Stomach (tissue), 9 donors: ENCODE results near the gene SUPT3H. TPM values are rescaled to one million over a fixed set of nuclear protein-coding genes. Genes with fewer than 3 reads are reported as not detected.

ENCODE experiments used
- DNase-seq, 2 donors: peaks; one replicate each; pipeline versions ENCODE4 v3.0.0 to v3.0.0-alpha.2; 2013 to 2019
- H3K27ac ChIP-seq, 5 donors: fragments of 200-600 bp in 4 of 5; sonication (generic) in 4 of 5; one replicate each; pipeline ENCODE4 v1.5.1; 2013 to 2019; ENCODE audit warnings: mild to moderate bottlenecking in 1 of 5, moderate library complexity in 1 of 5
- H3K27me3 ChIP-seq, 3 donors: fragments of 200-600 bp; sonication (generic); one replicate each; pipeline ENCODE4 v1.5.1; 2017 to 2019; ENCODE audit warnings: mixed run types in 1 of 3
- H3K36me3 ChIP-seq, 4 donors: fragments of 200-600 bp; sonication (generic); 1 replicate in 3 of 4; 2 replicates in 1 of 4; pipeline ENCODE4 v1.5.1; 2016 to 2019
- H3K4me1 ChIP-seq, 4 donors: fragments of 200-600 bp; sonication (generic); one replicate each; pipeline ENCODE4 v1.5.1; 2016 to 2019
- H3K4me3 ChIP-seq, 4 donors: fragments of 200-600 bp; sonication (generic) in 3 of 4; one replicate each; pipeline ENCODE4 v1.5.1; 2016 to 2019; ENCODE audit warnings: mild to moderate bottlenecking in 1 of 4
- H3K9me3 ChIP-seq, 4 donors: fragments of 200-600 bp; sonication (generic); one replicate each; pipeline ENCODE4 v1.5.1; 2016 to 2019
- CTCF ChIP-seq, 7 experiments: fragments of 450-650 bp in 4 of 7; fragments of 200-600 bp in 3 of 7; sonication (generic) in 3 of 7; IDR thresholded peaks; one replicate each; pipeline ENCODE4 v1.5.1; 2016 to 2019; ENCODE audit warnings: antibody characterized with exemption in 7 of 7, control low read depth in 2 of 7, mild to moderate bottlenecking in 1 of 7
- EP300 ChIP-seq: sonication (generic); formaldehyde crosslinking; IDR thresholded peaks from one replicate; pipeline ENCODE4 v1.6.1; 2017; ENCODE audit warnings: antibody characterized with exemption
- POLR2A ChIP-seq, 4 donors: fragments of 450-650 bp; IDR thresholded peaks; one replicate each; pipeline ENCODE4 v1.6.1; 2016; ENCODE audit warnings: antibody characterized with exemption in 4 of 4, control low read depth in 2 of 4, mild to moderate bottlenecking in 1 of 4, moderate library complexity in 1 of 4
- POLR2AphosphoS5 ChIP-seq, 3 donors: sonication (generic); formaldehyde crosslinking; IDR thresholded peaks; one replicate each; pipeline ENCODE4 v1.6.1; 2016; ENCODE audit warnings: antibody characterized with exemption in 3 of 3
- WGBS, 5 donors: extraction: QIAGEN DNeasy Blood & Tissue Kit in 3 of 5; methylation state at CpG; one replicate each; pipeline versions ENCODE4 v1.1.5 to v1.1.7; 2013 to 2018; 5-methylcytosine and 5-hydroxymethylcytosine counted together
- intact Hi-C: fragments of 100-400 bp; cut with DNase I; formaldehyde crosslinking; loops from one replicate; pipeline ENCODE4 v1.15.1; 2023; ENCODE audit warnings: low total_unique reads
- polyA plus RNA-seq, 3 donors: library from polyadenylated mRNA; stranded (reverse); fragments of 200-250 nt; gene quantifications; one replicate each; pipeline ENCODE4 v1.2.3, GENCODE V29; 2013
- total RNA-seq, 5 donors: library from RNA; depleted of rRNA; stranded (reverse); fragments of >200 nt; gene quantifications; one replicate each; pipeline versions ENCODE4 v1.1.0 to v1.2.3, GENCODE V29; 2014 to 2016
- donor health status: healthy with polysubstance abuse.
- donor health status: Bipolar disorder and iron deficiency.
- donor health status: healthy.

Gene SUPT3H
- total and polyA plus RNA-seq, 8 donors, result 0.29 to 16.2 (median 4.0) TPM; not detected in 1

GRCh38 chr6:44954281-44954680, 423.5 kb downstream of the SUPT3H start:
- Histone ChIP-seq H3K27ac (no peak overlapping the region), H3K4me1 (no peaks in the 10 kb centered on the region), H3K4me3 (no peak overlapping the region), H3K36me3 (peaks cover 0 to 23% (median 12%) of the 10 kb centered on the region in 4 donors), H3K9me3 (peaks cover 0 to 13% (median 7%) of the 10 kb centered on the region in 4 donors), H3K27me3 (no peaks in the 10 kb centered on the region)
- intact Hi-C loops, result no loop called here
- 89 to 97% (median 91%) methylated on average over 4 of the region's 4 CpGs for WGBS, 5 donors
- DNase-seq, result no peak
- TF ChIP-seq POLR2AphosphoS5 (IDR thresholded peaks at IDR 0.05) (no peak), CTCF (IDR thresholded peaks at IDR 0.05) (no peak), POLR2A (IDR thresholded peaks at IDR 0.05) (no peak), EP300 (no peak)

GRCh38 chr6:44951253-44951747, 426.4 kb downstream of the SUPT3H start:
- H3K4me1 ChIP-seq, result no peaks in the 10 kb centered on the region
- TF ChIP-seq EP300, result no peak
- no peak for TF ChIP-seq POLR2AphosphoS5 (IDR thresholded peaks at IDR 0.05)
- TF ChIP-seq CTCF (IDR thresholded peaks at IDR 0.05), result no peak
- DNase-seq, result no peak

GRCh38 chr6:44949596-44950201, 428.0 kb downstream of the SUPT3H start:
- intact Hi-C loops, result no loop called here
- peaks cover 0 to 40% (median 26%) of the 10 kb centered on the region in 4 donors for H3K9me3 ChIP-seq

More at GRCh38 chr6:44951253-44951747, 426.4 kb downstream of the SUPT3H start:
- Histone ChIP-seq H3K27ac (no peak overlapping the region), H3K27me3 (no peaks in the 10 kb centered on the region), H3K9me3 (peaks cover 0 to 27% (median 14%) of the 10 kb centered on the region in 4 donors), H3K36me3 (peaks cover 0 to 34% (median 12%) of the 10 kb centered on the region in 4 donors), H3K4me3 (no peak overlapping the region)
- intact Hi-C loops, result no loop called here
- 95 to 100% (median 98%) methylated on average over 2 of the region's 2 CpGs for WGBS, 5 donors

GRCh38 chr6:44943541-44943940, 434.2 kb downstream of the SUPT3H start:
- no peaks in the 10 kb centered on the region for H3K4me1 ChIP-seq
- WGBS, 5 donors, result 65 to 96% (median 80%) methylated on average over 3 of the region's 3 CpGs
- no peak overlapping the region for H3K4me3 ChIP-seq
- no peak for DNase-seq
- intact Hi-C loops, result no loop called here
- H3K27me3 ChIP-seq, result no peaks in the 10 kb centered on the region
- TF ChIP-seq CTCF (IDR thresholded peaks at IDR 0.05) (no peak), POLR2AphosphoS5 (IDR thresholded peaks at IDR 0.05) (no peak), POLR2A (IDR thresholded peaks at IDR 0.05) (no peak), EP300 (no peak)
- H3K27ac ChIP-seq, result no peak overlapping the region
- H3K36me3 ChIP-seq, result peaks cover 0 to 12% (median 2%) of the 10 kb centered on the region in 4 donors
- peaks cover 0 to 21% (median 14%) of the 10 kb centered on the region in 4 donors for H3K9me3 ChIP-seq

More at GRCh38 chr6:44949596-44950201, 428.0 kb downstream of the SUPT3H start:
- no peak for DNase-seq
- no peak overlapping the region for H3K4me3 ChIP-seq
- no peaks in the 10 kb centered on the region for H3K27me3 ChIP-seq
- H3K4me1 ChIP-seq, result no peaks in the 10 kb centered on the region
- TF ChIP-seq EP300 (no peak), POLR2AphosphoS5 (IDR thresholded peaks at IDR 0.05) (no peak), CTCF (IDR thresholded peaks at IDR 0.05) (no peak), POLR2A (IDR thresholded peaks at IDR 0.05) (no peak)
- H3K36me3 ChIP-seq, result peaks cover 0 to 38% (median 14%) of the 10 kb centered on the region in 4 donors
- H3K27ac ChIP-seq, result no peak overlapping the region
